HG02588 (cell line): ENCODE data around the gene ASAP2.

Experiments used
- ATAC-seq: cut with Tn5 transposase; IDR thresholded peaks from one replicate; pipeline ENCODE4 v1.9.1; 2021; ENCODE audit warnings: mild to moderate bottlenecking, moderate library complexity; ENCODE audit not compliant: unreplicated experiment

ASAP2 gene

DNA sequence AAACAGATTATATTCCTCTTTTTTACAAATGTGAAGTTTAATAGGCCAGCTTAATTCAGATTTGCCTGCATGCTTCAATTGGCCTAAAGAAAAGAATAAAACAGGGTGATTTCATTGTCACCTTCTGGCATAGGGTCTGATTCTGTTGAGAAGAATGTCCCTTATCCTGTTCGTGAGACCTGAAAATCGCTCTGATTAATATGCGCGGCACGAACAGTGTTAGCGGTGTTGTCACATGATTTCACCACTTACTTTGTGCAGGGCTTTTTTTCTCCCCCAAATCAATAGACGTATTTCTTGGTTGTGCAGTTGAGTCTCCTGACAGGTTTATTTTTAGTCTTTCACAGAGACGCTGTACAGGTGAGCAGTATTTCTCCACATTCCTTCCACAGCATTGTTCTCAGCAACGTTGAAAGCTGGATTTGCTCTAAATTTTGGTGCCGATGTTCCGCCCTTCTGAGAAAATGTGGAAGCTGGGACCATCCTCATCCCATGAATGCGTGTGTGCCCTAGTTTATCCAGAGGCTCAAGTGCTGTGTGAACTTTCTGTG lies 134.8 kb downstream of the ASAP2 start:
- no peak for ATAC-seq

DNA sequence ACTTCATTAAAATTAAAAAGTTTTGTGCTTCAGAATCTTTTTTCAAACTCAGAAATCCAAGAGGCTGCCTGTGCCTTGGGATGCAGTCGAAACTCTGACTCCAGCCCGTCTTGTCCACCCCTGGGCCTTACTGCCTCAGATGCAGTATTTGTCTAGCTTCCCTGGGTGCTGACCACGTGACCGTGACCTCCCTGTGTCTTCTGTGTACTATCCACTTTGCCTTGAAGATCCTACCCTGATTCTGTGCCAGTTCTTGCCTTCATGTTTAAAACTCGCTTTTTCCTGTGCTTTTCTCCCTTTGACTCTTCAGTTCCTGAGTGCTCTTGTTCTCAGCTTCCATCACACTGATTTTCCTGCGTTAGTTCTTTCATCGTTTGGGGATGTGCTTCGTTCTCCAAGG lies 136.0 kb downstream of the ASAP2 start:
- ATAC-seq, result no peak

DNA sequence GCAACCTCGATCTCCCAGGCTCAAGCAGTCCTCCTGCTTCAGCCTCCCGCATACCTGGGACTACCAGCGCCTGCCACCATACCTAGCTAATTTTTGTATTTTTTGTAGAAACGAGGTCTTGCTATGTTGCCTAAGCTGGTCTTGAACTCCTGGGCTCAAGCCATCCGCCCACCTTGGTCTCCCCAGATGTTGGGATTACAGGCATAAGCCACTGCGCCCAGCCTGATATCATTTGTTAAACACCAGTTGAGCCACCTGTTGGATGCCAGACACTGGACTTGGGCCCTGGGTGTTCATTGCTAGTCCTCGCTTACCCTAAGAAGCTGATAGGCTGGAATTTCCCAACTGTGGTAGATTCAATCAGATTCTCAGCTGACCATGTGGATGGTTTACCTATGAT lies 136.9 kb downstream of the ASAP2 start:
- no peak for ATAC-seq

DNA sequence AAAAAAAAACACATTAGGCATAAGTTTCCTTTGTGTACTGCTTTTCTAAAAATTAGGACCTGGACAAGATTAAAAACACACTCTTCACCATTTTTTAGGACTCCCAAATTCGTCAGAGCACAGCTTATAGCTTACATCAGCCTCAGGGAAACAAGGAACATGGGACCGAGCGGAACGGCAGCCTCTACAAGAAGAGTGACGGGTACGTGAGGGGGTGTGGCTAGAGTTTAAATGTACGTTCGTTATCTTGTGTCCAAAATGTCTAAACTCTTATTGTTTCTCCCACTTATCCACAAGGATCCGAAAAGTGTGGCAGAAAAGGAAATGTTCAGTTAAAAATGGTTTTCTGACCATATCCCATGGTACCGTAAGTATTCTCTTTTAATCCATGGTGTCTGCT lies 137.8 kb downstream of the ASAP2 start:
- ATAC-seq, result no peak

DNA sequence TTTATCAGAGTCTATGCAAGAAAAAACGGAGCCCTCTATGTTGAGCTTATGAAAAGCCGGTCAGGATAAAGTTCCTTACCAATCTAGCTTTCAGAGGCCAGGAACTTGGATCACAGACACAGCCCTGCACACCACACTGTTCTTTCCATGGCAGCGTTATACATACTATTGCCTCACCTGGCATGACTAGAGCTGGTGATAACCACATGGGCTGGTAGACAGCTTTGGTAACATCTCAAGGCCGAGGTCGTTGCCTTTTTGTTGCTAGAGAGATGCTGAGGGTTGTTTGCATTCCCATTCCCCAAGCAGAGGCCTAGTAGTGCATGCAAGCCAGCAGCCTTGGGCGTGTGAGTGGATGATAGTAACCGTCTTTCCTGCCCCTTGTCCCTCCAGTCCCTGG lies 138.7 kb downstream of the ASAP2 start:
- no peak for ATAC-seq

DNA sequence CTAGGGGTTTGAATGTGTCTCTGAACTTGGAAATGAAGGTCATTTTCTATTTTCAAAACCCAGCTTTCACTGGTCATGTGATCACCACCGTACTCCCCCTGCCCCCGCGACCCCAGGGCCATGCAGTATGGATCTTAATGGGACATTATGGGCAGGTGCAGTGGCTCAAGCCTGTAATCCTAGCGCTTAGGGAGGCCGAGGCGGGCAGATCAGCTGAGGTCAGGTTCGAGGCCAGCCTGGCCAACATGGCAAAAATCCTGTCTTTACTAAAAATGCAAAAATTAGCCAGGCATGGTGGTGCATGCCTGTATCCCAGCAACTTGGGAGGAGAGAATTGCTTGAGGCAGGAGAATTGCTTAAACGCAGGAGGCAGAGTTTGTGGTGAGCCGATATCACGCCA lies 139.4 kb downstream of the ASAP2 start:
- ATAC-seq, result no peak

DNA sequence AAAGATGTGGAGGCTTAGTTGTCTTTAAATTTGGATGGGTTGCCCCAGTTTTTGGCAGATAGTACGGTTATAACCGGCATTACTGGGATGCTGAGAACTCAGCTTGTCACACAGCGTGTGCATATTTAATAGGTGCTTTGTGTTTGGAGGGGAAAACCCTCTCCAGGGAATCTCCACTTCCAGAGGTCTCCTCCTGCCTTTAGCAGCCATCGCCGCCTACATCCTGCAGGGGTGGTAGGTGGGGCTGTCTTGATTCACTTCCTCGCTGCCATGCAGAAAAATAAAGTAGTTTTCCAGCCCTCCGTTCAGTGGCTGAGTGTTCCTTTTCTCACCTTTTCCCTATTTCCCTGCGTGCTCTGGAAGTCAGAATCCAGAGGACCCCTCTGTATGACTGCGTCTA lies 140.3 kb downstream of the ASAP2 start:
- no peak for ATAC-seq

DNA sequence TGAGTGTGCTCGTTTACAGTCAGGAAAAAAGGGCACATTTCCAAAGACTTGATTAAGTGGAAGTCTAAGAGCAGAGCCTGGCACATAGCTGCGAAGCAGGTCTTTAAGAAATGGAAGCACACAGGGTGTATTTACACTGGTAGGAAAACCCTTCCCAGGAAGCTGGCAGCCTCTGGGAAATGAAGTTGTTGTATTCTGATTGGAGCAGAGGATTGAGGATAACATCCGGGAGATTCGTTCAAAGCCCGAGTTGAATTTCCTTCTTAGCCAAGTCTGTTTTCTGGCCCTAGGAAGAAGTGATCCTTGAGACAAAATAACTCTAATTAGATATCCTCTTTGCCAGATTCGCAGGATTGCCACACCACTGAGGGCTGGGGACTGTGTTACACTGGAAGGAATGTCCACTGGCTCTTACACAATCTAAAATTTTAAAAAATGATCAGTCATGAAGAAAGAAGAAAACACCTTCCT lies 140.8 kb downstream of the ASAP2 start:
- no peak for ATAC-seq

DNA sequence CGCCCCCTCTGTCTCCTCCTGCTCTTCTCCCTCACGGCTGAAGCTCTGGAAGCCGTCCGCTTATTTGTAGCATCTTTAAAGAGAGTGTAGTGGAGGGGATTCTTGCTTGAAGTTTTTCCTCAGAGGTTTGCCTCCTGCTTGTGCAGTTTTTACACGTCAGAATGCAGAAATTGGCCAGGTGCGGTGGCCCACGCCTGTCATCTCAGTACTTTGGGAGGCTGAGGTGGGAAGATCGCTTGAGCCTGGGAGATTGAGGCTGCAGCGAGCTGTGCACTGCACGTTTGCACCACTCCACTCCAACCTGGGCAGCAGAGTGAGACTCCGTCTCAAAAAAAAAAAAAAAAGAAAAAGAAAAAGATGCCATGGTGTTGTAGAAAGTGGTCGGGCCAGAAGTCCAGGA lies 147.7 kb downstream of the ASAP2 start:
- no peak for ATAC-seq

DNA sequence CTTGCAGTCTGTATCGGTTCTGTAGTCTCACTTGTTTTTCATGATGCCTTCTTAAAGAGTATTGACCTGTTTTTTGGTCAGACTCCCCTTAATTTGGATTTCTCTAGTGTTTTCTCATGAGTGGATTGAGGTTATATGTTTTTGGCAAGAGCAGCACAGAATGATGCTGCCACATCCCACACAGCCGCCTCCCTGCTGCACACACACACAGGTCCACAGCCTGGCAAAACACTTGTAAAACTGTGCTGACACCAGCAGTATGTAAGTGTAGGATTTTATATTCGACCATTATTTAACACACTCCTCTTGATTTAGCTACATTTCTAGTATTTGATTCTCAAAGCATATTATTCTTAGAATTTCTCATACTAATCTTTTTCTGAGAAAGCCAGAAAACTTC lies 148.7 kb downstream of the ASAP2 start:
- no peak for ATAC-seq

DNA sequence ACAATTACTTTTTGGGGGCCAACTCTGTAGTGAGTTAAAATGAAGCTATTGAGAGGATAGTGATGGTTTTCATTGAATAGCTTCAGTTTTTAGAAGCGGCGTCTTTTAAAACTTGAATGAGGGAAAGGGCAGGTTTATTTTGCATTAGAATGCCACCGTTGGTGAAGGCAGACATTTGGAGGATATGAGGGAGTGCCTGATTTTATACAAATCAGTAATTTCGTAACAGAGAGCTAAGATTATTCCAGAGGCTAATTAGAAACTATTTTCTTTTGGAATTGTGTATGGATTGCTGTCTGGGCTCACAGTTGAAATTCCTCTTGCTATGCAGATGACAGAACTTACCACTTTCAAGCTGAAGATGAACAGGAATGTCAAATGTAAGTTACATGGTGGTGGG lies 149.1 kb downstream of the ASAP2 start:
- ATAC-seq, result no peak

DNA sequence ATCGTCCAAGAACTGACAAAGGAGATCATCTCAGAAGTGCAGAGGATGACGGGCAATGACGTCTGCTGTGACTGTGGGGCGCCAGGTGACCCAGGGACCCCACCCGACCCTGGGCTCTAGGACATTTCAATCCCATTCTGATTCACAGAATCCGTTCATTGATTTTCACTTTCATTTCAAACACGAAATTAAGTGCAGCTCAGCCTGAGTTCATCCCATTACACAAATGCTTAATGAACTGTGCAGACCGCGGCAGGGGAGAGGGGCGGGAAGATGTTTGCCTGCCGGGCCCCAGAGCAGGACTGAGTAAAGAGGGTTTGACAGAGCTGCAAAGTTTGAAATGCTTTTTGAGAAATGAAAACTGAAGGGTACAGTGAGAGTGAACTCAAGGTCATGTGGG lies 149.6 kb downstream of the ASAP2 start:
- ATAC-seq, result no peak

DNA sequence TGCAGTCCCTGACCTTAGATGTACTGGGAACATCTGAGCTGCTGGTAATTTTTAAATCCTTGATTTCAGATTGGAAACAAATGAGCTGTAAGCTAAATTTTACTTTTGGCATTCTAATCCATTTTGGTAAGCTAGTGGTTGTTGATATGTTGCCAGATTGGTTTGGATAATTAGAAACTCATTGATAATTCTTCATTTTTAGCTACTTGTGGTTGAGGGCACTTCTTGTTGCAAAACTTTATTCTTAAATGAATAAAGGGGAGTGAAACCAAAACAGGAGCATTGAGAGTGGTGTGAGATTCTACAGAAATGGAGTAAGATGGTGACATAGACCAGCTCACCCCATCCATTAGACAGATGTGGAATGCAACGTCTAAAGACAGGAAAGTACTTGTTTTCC lies 152.2 kb downstream of the ASAP2 start:
- ATAC-seq, result no peak

DNA sequence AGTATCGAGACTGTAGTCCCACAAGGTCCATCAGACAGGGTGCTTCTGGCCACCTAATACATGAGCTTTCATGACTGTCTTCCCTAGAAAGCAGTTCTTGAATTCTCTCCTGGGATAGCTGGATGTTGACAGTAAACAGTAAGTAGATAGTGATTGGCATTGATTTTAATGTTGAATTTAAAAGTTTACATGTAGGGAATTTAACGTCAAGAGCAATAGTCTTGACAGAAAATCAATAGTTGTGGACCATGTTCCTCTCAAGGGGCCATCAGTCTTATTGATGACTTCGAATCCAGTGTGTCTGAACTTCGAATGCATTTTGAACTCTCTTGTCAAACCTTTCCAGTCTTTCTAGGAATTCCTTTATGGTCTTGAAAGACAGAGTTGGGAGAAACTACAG lies 152.9 kb downstream of the ASAP2 start:
- no peak for ATAC-seq

DNA sequence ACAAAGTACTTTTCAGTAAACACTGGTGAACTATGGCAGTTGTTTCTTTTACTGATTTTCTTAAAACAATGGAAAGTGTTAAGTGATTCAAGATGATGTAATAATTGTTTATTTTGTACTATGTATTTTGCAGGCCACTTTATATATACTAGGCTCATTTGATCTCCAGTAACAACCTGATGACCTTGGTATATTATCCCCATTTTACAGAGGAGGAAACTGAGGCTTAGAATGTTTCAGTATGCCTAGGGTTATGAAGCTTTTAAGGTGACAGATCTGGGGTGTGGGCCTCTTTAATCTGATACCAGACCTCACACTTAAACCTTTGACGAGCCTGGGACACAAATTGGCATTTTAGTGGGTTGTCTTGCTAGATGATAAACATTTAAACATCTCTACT lies 153.5 kb downstream of the ASAP2 start:
- no peak for ATAC-seq

DNA sequence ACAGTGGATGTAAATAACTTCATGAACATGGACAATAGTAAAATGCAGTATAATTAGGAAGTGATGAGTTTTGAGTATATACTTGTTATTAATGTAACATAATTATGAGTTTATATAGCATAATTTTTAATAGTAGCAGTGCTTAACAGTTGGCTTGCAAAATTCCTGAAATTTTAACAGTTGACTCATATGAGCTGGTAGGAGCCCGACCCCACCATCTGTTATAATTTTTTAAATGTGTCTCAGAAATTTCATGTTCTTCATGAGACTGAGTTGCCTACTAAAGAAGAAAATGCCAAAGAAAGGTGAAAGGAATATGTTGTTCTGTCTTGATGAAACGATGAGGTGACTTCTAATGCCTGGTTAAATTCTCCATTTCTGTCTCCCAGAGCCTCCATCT lies 154.1 kb downstream of the ASAP2 start:
- ATAC-seq, result no peak

DNA sequence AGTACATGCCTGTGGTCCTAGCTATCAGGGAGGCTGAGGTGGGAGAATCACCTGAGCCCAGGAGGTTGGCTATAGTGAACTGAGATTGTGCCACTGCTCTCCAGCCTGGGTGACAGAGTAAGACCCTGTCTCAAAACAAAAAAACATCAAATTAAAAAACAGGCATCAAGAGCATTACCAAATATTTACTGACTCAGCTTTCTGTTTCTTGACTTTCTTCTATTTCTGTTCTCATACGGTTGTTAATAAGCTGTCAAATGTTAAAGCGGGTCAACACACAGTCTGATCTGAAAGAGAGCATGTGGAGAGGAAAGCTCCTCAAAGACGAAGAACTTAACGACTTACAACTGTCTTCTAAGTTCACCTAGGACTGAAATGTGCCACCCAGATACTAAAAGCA lies 157.8 kb downstream of the ASAP2 start:
- ATAC-seq, result no peak

DNA sequence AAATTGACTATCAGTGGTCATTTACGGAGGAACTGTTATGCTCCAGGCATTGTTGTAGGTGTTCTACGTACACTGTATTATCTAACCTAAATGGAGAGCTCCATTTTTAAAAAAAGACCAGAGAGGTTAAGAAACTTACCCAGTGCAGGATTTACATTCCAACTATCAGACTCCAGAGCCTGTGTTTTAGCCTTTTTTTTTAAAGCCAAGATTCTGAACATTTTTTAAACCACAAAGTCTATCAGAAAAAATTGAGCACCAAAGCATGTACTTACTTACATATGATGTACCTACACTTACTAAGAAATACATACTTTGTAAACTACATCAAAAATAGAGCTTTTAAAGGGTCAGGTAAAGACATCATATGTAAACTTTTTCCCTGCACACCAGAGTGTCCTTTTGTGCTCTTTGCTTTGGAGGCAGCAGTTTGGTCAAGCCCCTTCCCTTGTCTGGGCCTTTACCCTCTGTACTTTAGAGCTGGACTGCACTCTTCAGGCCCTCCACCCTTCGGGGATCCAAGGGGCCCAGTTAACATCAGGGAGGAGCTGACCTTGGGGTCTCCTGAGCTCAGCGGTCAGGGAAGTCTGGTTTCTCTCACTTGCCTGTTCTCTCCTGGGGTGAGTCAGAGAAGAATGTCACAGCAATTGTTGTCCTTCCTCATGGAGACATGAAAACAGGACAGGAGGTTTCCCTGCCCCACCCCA lies 158.3 kb downstream of the ASAP2 start:
- no peak for ATAC-seq

DNA sequence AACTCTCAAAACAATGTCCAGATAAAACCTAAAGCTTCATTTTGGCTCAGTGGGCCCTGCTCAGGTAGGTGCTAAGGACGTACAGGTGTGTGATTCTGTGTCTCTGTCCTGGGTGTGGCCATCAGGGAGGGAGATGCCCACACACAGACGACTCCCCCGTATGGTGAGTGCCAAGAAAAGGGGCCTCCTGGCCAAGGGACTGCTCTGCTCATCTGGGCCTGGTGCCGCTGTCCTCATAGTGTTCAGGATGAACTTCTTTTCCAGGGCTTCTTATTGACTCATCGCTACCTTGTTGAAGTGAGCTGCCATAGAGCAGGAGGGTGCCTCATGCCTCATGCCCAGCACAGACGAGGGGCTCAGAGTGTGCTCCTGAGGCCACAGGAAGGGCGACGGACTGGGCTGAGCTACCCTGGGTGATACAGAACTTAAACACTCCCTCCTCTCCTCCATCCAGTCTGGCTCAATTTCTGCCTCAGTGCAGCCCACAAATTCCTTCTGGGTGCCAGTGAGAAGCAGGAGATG lies 158.9 kb downstream of the ASAP2 start:
- ATAC-seq, result no peak

DNA sequence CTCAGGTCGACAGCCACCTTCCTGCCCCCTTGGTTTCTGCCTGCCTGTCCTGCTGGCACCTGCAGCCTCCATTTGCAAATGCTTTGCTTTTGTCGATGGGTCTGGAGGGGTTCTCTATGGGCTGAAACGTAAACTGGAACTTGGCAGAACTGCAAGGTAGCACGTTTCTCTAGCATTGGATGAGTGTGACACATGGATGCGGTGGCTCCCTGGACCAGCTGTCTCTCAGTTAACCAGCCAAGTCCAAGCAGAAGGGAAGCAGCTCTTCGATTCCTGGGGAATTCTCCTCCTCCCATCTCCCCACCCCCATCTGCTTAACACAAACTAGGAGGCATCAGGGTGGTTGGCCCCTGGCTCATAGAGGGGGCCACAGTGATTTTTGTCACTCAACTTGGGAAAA lies 159.4 kb downstream of the ASAP2 start:
- ATAC-seq, result no peak

DNA sequence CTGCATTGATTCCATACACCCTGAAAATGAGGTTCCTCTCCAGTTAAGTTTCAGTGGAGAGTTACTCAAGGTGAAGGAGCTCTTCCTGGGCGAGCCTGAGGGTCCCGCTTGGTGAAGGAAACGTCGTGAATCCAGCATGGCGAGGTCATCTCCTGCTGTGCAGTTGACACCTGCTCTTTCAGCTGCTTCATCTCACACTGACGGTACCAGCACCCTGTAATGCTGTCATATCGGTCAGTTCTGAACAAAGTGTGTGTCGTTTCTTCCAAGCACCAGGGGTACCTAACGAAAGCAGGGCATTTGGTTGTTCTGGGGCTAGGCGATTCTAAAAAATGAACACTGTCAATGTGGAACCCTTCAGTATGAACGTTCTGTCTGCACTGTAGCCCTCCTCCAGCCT lies 164.1 kb downstream of the ASAP2 start:
- no peak for ATAC-seq

DNA sequence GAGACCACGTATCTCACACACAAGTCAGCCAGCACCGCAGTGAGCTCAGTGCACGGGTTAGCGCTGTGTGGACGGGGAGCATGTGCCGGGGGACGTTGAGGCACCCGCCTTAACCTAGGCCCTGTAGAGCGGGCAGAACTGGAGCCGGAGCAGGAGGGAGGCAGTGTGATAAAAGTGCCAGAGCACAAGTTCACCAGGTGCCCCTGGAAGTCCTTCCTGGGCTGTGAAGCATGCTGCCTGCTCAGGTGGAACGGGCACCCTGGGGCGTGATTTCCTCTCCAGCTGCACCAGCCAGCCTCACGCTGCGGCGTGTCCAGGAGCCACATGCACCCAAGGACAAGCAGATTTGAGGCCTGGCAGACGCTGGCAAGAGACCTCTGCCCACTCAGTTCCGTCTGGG lies 166.4 kb downstream of the ASAP2 start:
- ATAC-seq, result no peak

DNA sequence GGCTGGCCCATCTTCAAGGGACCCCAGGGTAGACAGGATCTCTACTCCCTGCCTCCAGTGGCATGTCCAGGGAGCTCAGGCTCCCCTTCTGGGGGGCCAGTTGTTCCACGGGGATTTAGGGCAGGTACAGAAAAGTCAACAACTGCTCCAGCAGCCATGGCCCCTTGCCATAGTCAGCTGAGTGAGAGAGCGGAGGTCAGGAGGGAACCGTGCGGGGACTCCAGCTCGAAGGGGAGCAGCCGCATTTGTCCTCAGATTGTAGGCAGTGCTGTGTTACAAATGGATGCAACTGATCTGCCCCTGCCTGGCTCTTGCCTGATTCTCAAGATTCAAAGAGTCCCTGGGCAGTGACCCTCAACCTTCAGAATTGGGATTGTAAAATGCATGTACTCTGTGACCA lies 166.9 kb downstream of the ASAP2 start:
- ATAC-seq, result no peak
